HG03280 (cell line): ENCODE data around the gene LRRN2.

Experiments used
- ATAC-seq: cut with Tn5 transposase; IDR thresholded peaks from one replicate; pipeline ENCODE4 v1.9.1; 2021; ENCODE audit warnings: mild to moderate bottlenecking, moderate library complexity; ENCODE audit not compliant: unreplicated experiment

LRRN2 gene

GRCh38 chr1:204602871-204603542 lies 82.5 kb downstream of the LRRN2 start:
- ATAC-seq, result no peak

GRCh38 chr1:204602111-204602579 lies 83.4 kb downstream of the LRRN2 start:
- no peak for ATAC-seq

GRCh38 chr1:204600968-204601367 lies 84.6 kb downstream of the LRRN2 start:
- no peak for ATAC-seq

GRCh38 chr1:204600203-204600602 lies 85.3 kb downstream of the LRRN2 start:
- ATAC-seq, result no peak

GRCh38 chr1:204599596-204599995 lies 85.9 kb downstream of the LRRN2 start:
- ATAC-seq, result no peak

GRCh38 chr1:204599098-204599497 lies 86.4 kb downstream of the LRRN2 start:
- ATAC-seq, result no peak

- no peak for ATAC-seq
Measured at GRCh38 chr1:204598319-204598969, 87.1 kb downstream of the LRRN2 start.

GRCh38 chr1:204592246-204592948 lies 93.1 kb downstream of the LRRN2 start:
- no peak for ATAC-seq

GRCh38 chr1:204591473-204592090 lies 94.0 kb downstream of the LRRN2 start:
- ATAC-seq, result no peak

- ATAC-seq, result no peak
Measured at GRCh38 chr1:204589409-204590038, 96.0 kb downstream of the LRRN2 start.

- no peak for ATAC-seq
Measured at GRCh38 chr1:204588826-204589225, 96.7 kb downstream of the LRRN2 start.

- ATAC-seq, result no peak
Measured at GRCh38 chr1:204587621-204588020, 97.9 kb downstream of the LRRN2 start.

GRCh38 chr1:204584699-204585372 lies 100.7 kb downstream of the LRRN2 start:
- ATAC-seq, result no peak

GRCh38 chr1:204583909-204584632 lies 101.5 kb downstream of the LRRN2 start:
- ATAC-seq, result no peak

- no peak for ATAC-seq
Measured at GRCh38 chr1:204581759-204582158, 103.8 kb downstream of the LRRN2 start.

- no peak for ATAC-seq
Measured at GRCh38 chr1:204580862-204581261, 104.7 kb downstream of the LRRN2 start.

GRCh38 chr1:204579681-204580080 lies 105.9 kb downstream of the LRRN2 start:
- ATAC-seq, result no peak

GRCh38 chr1:204578867-204579664 lies 106.5 kb downstream of the LRRN2 start:
- peak; percentile 72 for ATAC-seq
